Esophagus muscularis mucosa (tissue), 4 donors: ENCODE data around the gene CCR3.

Source experiments
- EP300 ChIP-seq: sonication (generic); formaldehyde crosslinking; IDR thresholded peaks from one replicate; pipeline ENCODE4 v1.6.1; 2017; ENCODE audit warnings: antibody characterized with exemption
- POLR2A ChIP-seq: fragments of 450-650 bp; IDR thresholded peaks from one replicate; pipeline ENCODE4 v1.6.1; 2017; ENCODE audit warnings: antibody characterized with exemption, moderate library complexity, mild to moderate bottlenecking, low read depth
- POLR2AphosphoS5 ChIP-seq, 2 donors: sonication (generic); formaldehyde crosslinking; IDR thresholded peaks; one replicate each; pipeline ENCODE4 v1.6.1; 2017; ENCODE audit warnings: antibody characterized with exemption in 2 of 2
- TF ChIP-seq, protein P1 (sequence below), 3 experiments: fragments of 200-600 bp in 2 of 3; fragments of 450-650 bp in 1 of 3; sonication (generic) in 2 of 3; IDR thresholded peaks; one replicate each; pipeline ENCODE4 v1.5.1; 2017 to 2019; ENCODE audit warnings: antibody characterized with exemption in 3 of 3, mild to moderate bottlenecking in 2 of 3, moderate library complexity in 1 of 3

GRCh38 chr3:46291046-46291445, 48.8 kb downstream of the CCR3 start:
- TF ChIP-seq, protein P1, sequence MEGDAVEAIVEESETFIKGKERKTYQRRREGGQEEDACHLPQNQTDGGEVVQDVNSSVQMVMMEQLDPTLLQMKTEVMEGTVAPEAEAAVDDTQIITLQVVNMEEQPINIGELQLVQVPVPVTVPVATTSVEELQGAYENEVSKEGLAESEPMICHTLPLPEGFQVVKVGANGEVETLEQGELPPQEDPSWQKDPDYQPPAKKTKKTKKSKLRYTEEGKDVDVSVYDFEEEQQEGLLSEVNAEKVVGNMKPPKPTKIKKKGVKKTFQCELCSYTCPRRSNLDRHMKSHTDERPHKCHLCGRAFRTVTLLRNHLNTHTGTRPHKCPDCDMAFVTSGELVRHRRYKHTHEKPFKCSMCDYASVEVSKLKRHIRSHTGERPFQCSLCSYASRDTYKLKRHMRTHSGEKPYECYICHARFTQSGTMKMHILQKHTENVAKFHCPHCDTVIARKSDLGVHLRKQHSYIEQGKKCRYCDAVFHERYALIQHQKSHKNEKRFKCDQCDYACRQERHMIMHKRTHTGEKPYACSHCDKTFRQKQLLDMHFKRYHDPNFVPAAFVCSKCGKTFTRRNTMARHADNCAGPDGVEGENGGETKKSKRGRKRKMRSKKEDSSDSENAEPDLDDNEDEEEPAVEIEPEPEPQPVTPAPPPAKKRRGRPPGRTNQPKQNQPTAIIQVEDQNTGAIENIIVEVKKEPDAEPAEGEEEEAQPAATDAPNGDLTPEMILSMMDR (IDR thresholded peaks at IDR 0.05): no peak
- no peak for TF ChIP-seq POLR2A
- no peak for TF ChIP-seq POLR2AphosphoS5 (IDR thresholded peaks at IDR 0.05)
- TF ChIP-seq EP300: no peak
